K562 (cell line): ENCODE data around the gene SLC7A6OS. TPM values are rescaled to one million over a fixed set of nuclear protein-coding genes. Genes with fewer than 3 reads are reported as not detected.

Source experiments
- ATAC-seq: fragments of 200-7000 bp; cut with Tn5 transposase; 3 replicates; pipeline ENCODE4 v1.9.1; 2020; ENCODE audit warnings: moderate library complexity
- BruUV-seq: library from RNA; stranded (reverse); fragments of 400-500 nt; replicated peaks from 2 replicates; lab custom pipeline; 2021; lab: Mats Ljungman, UMichigan
- CTCF ChIA-PET: fragments of 300-600 bp; formaldehyde crosslinking; extraction: SDS; loops from one replicate; lab custom pipeline; 2021; ENCODE audit warnings: low intra/inter-chr PET ratio; lab: Yijun Ruan, JAX
- POLR2A ChIA-PET: fragments of 300-600, 350-650 bp; sonication (Branson Sonifier 250); formaldehyde crosslinking; extraction: SDS; loops from one replicate; lab custom pipeline; 2021; ENCODE audit warnings: antibody characterized with exemption, inconsistent platforms; lab: Yijun Ruan, JAX
- DNase-seq, 4 experiments: peaks; one replicate each; pipeline versions ENCODE4 v3.0.0 to v3.0.0-alpha.2; 2011 to 2018; ENCODE audit warnings: low spot score in 3 of 4, mixed read lengths in 3 of 4; ENCODE audit errors: extremely low read depth in 1 of 4
- FAIRE-seq: peaks from 2 replicates; lab custom pipeline; 2011; peaks lifted over from hg19 to GRCh38; lab: Jason Lieb, UNC
- H2AFZ ChIP-seq: 2 replicates; pipeline ENCODE4 v1.6.0; 2011; ENCODE audit warnings: low read depth, low read length, control low read depth, inconsistent platforms
- H3K27ac ChIP-seq: fragments of 200-600 bp; 3 replicates; pipeline ENCODE4 v1.8.0; 2011; ENCODE audit warnings: low read depth, mild to moderate bottlenecking, control low read depth, inconsistent platforms, low read length, moderate library complexity, mixed read lengths; ENCODE audit errors: extremely low read depth
- H3K27me3 ChIP-seq, 2 experiments: fragments of 300-600 bp in 1 of 2; 2 replicates in 1 of 2; 3 replicates in 1 of 2; pipeline versions ENCODE4 v1.6.0 to v1.8.0; 2011; ENCODE audit warnings: inconsistent platforms in 2 of 2, low read length in 2 of 2, mild to moderate bottlenecking in 1 of 2, mixed read lengths in 1 of 2, moderate library complexity in 1 of 2; ENCODE audit not compliant: control insufficient read depth in 2 of 2, insufficient read depth in 2 of 2
- H3K36me3 ChIP-seq: fragments of 300-600 bp; 3 replicates; pipeline ENCODE4 v1.8.0; 2011; ENCODE audit warnings: mild to moderate bottlenecking, low read length, inconsistent platforms; ENCODE audit not compliant: control insufficient read depth, insufficient read depth
- H3K4me1 ChIP-seq, 2 experiments: fragments of 200-600 bp in 1 of 2; replicated peaks in 1 of 2; 2 replicates in 1 of 2; 3 replicates in 1 of 2; pipeline versions ENCODE4 v1.5.1 to v1.8.0; 2011; ENCODE audit warnings: inconsistent platforms in 2 of 2, low read length in 2 of 2, mild to moderate bottlenecking in 1 of 2, mixed read lengths in 1 of 2, moderate library complexity in 1 of 2; ENCODE audit not compliant: control insufficient read depth in 2 of 2, insufficient read depth in 2 of 2
- H3K4me2 ChIP-seq: 2 replicates; pipeline ENCODE4 v1.6.1; 2011; ENCODE audit warnings: low read length, control low read depth, inconsistent platforms, mixed read lengths; ENCODE audit not compliant: insufficient read depth
- H3K4me3 ChIP-seq: fragments of 200-600 bp; sonication (generic), shearing (Covaris generic); 2 replicates; pipeline ENCODE4 v1.5.1; 2016; ENCODE audit warnings: control low read depth, inconsistent platforms
- H3K79me2 ChIP-seq: fragments of 200-600 bp; 3 replicates; pipeline ENCODE4 v1.8.0; 2011; ENCODE audit warnings: low read length, inconsistent platforms; ENCODE audit not compliant: control insufficient read depth, insufficient read depth
- H3K9ac ChIP-seq, 2 experiments: 2 replicates each; pipeline versions ENCODE4 v1.6.0 to v1.6.1; 2011; ENCODE audit warnings: low read depth in 2 of 2, low read length in 2 of 2, control low read depth in 1 of 2, inconsistent platforms in 1 of 2, mild to moderate bottlenecking in 1 of 2, mixed read lengths in 1 of 2; ENCODE audit not compliant: insufficient read depth in 1 of 2
- H3K9me1 ChIP-seq: one replicate; pipeline ENCODE4 v1.6.0; 2011; ENCODE audit warnings: inconsistent platforms, mild to moderate bottlenecking, low read length, moderate library complexity; ENCODE audit not compliant: control insufficient read depth, insufficient read depth
- H3K9me3 ChIP-seq: replicated peaks from 2 replicates; pipeline ENCODE4 v1.5.1; 2011; ENCODE audit warnings: low read depth, low read length, inconsistent platforms; ENCODE audit not compliant: control insufficient read depth, insufficient read depth
- H4K20me1 ChIP-seq: replicated peaks from 2 replicates; pipeline ENCODE4 v1.6.1; 2011; ENCODE audit warnings: low read length, inconsistent platforms, mixed read lengths; ENCODE audit not compliant: control insufficient read depth, insufficient read depth
- BRD4 ChIP-seq: fragments of 200-600 bp; sonication (generic); IDR thresholded peaks from 2 replicates; pipeline ENCODE4 v1.6.1; 2017; ENCODE audit warnings: inconsistent platforms
- CTCF ChIP-seq, 3 experiments: IDR thresholded peaks in 2 of 3; conservative IDR thresholded peaks in 1 of 3; 2 replicates each; pipeline ENCODE4 v1.5.1; 2011 to 2012; ENCODE audit warnings: low read length in 3 of 3, mild to moderate bottlenecking in 3 of 3, control low read depth in 2 of 3, improper control_type of control experiment in 1 of 3, inconsistent platforms in 1 of 3, low read depth in 1 of 3, mixed read lengths in 1 of 3, moderate library complexity in 1 of 3; ENCODE audit not compliant: insufficient read depth in 2 of 3
- NUFIP1 ChIP-seq: fragments of 450-650 bp; IDR thresholded peaks from 2 replicates; pipeline ENCODE4 v1.6.1; 2018; ENCODE audit not compliant: partially characterized antibody
- WGBS: fragments of 100-300 bp; shearing (Covaris generic); methylation state at CpG from one replicate; pipeline ENCODE4 v1.1.6; 2016; ENCODE audit warnings: low coverage, mixed read lengths; ENCODE audit not compliant: insufficient coverage; ENCODE audit errors: missing lambda C conversion rate; 5-methylcytosine and 5-hydroxymethylcytosine counted together
- in situ Hi-C: fragments of 300-500 bp; cut with MboI; formaldehyde crosslinking; loops from 4 replicates; pipeline ENCODE4 v1.15.0; 2018; ENCODE audit warnings: inconsistent platforms, mixed read lengths
- intact Hi-C: fragments of 100-400 bp; cut with micrococcal nuclease; formaldehyde crosslinking; loops from 2 replicates; pipeline ENCODE4 v1.14.2; 2022
- polyA plus RNA-seq, 8 experiments: library from polyadenylated mRNA; depleted of rRNA in 4 of 8; stranded (reverse) in 5 of 8; unstranded in 3 of 8; fragments of >200 nt; fragmentation: Nextera tagmentation in 2 of 8; fragmentation: Illumina TruSeq in 1 of 8; extraction: Ambion mirVana in 2 of 8; extraction: Trizol in 1 of 8; gene quantifications; 2 replicates each; pipeline versions ENCODE4 v1.2.1 to v1.2.3, GENCODE V29; 2011 to 2014; ENCODE audit warnings: inconsistent platforms in 1 of 8, missing spikeins in 1 of 8
- total RNA-seq, 7 experiments: library from RNA; depleted of rRNA in 6 of 7; stranded (reverse); fragments of >200 nt in 6 of 7; fragmentation: Illumina TruSeq in 2 of 7; extraction: Trizol in 2 of 7; gene quantifications; 2 replicates each; pipeline versions ENCODE4 v1.2.1 to v1.2.3, GENCODE V29; 2011 to 2021; ENCODE audit warnings: low replicate concordance in 1 of 7

SLC7A6OS gene
- total and polyA plus RNA-seq, 9 of the 15 experiments (the other 6 are each of a cell fraction or from before 2014, with no cell fraction given) = 2.7 to 23.6 (median 17.2) TPM

GRCh38 chr16:68355447-68356248, 44.9 kb upstream of the SLC7A6OS start:
- TF ChIP-seq CTCF (IDR thresholded peaks at IDR 0.05 in 2 of 3, conservative IDR thresholded peaks at IDR 0.05 in 1 of 3; ENCODE audit: insufficient read depth in 2 of 3, low read depth in 1 of 3, low read length in 3 of 3) (peak in 1 of 3 experiments; percentile 14; a peak in 1 of 6 replicates), BRD4 (no peak), NUFIP1 (no peak)
- TF ChIP-seq, all 486 proteins: peak for 1
- no peaks in the 10 kb centered on the region for H4K20me1 ChIP-seq
- H3K27me3 ChIP-seq = no peaks in the 10 kb centered on the region
- H3K4me2 ChIP-seq = no peak overlapping the region
- in situ Hi-C loops = no loop called here
- H3K4me1 ChIP-seq = peaks cover 0 to 13% of the 10 kb centered on the region in 2 experiments; a peak in 1 of 5 replicates
- DNase-seq (no peak), ATAC-seq (no peak), FAIRE-seq (no peak)
- peaks cover 72% of the 10 kb centered on the region; the same call in 2 of the 3 replicates for H3K36me3 ChIP-seq
- H3K9me3 ChIP-seq = no peaks in the 10 kb centered on the region
- H3K9ac ChIP-seq = no peak overlapping the region
- no peaks in the 10 kb centered on the region for H3K79me2 ChIP-seq
- no TSS peak for BruUV-seq
- intact Hi-C loops = no loop called here
- no peak overlapping the region for H3K4me3 ChIP-seq
- ChIA-PET CTCF (no interaction called here), POLR2A (interaction anchor here (0.6 to 1.3 kb wide), 5 partner anchors 10 to 421 kb away, joined by 3 to 6 read pairs (median 4); no protein-coding TSS in a partner anchor)
- H3K9me1 ChIP-seq = no peaks in the 10 kb centered on the region
- H3K27ac ChIP-seq = no peak overlapping the region
- 96% methylated on average over 18 of the region's 28 CpGs for WGBS
- no peak overlapping the region for H2AFZ ChIP-seq
